Hematopoietic multipotent progenitor cell treated with erythropoietin and hydrocortisone succinate and interleukin-3 and kit ligand, for 8 days (in vitro differentiated cells): ENCODE results near the gene MAP6D1.

Experiments used
- DNase-seq: peaks from one replicate; pipeline ENCODE4 v3.0.0-alpha.2; 2015

The MAP6D1 gene

GRCh38 chr3:183825456-183826161 is at the start of gene MAP6D1:
TSS of gene MAP6D1 (minus strand) at chr3:183825577. CDS start at chr3:183825547, 30 bp downstream.
- DNase-seq: peak; percentile 58

DNA sequence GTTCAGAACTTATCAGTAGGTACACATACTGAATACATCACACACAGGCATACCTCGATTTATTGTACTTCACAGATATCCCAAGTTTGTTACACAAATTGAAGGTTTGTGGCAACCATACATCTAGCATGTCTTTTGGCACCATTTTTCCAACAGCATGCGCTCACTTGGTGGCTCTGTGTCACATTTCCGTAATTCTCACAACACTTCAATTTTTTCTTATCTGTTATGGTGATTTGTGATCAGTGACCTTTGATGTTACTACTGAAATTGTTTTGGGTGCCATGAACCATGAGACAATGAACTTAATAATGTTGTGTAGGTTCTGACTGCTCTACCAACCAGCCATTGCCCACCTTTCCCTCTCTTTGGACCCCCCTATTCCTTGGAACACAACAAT is 48.5 kb upstream of the MAP6D1 start:
- no peak for DNase-seq

GRCh38 chr3:183871541-183871940 is 46.2 kb upstream of the MAP6D1 start:
- no peak for DNase-seq

DNA sequence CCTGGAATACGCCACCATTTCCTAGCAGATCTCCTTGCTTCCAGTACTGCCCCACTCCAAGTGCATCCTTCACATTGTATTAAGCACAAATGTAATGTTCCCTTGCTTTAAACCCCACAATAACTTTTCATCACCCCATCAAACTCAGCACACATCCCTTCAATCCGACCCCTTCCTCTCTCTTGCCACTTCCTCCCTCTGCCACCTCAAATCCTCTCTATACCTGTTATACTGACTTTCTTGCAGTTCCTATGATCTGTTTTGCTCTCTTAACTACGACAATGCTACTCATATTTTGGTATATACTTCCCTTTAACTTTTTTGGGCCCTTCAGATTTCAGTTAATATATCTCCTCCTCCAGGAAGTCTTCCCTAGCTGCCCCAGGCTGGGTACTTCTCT is 45.2 kb upstream of the MAP6D1 start:
- DNase-seq: no peak

DNA sequence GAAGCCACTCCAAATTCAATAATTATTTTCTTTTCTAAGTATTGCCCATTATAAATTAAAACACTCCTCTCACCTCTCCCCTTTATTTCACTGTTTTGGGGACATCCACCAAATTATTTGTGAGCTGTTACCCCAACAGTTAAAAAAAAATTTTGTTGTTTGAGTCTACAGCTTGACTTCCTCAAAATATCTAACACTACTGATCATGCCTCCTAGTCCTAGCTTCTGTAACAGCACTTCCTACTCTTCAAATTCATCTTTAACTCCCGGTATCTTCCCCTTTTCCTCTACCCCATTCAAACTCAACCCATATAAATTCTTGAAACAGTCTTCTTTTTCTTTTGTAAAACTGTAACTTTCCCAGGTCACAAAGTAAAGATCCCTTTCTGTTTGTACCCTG is 43.4 kb upstream of the MAP6D1 start:
- DNase-seq: no peak

DNA sequence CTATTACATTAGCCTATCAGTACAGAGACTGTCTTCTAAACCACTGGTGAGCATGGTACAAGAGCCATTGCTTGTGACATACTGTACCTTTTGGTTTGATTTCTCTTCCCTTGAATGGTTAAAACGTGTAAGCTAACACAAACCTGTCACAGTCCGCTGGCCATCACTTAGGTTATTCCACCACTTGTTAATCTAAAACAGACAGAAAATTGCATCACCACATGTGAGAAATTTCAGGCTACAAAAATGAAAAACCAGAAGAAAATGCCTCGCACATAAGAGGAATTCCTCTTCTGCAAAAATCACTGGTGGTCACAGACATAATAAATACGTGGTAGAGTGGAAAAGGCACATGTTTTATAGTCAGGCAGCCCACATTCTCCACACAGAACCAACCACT is 37.2 kb upstream of the MAP6D1 start:
- DNase-seq: no peak

- no peak for DNase-seq
Observed at GRCh38 chr3:183857863-183858262, 32.5 kb upstream of the MAP6D1 start.

GRCh38 chr3:183854318-183855035 is 29.1 kb upstream of the MAP6D1 start:
- DNase-seq: no peak

- no peak for DNase-seq
Observed at GRCh38 chr3:183845608-183846288, 20.4 kb upstream of the MAP6D1 start.

DNA sequence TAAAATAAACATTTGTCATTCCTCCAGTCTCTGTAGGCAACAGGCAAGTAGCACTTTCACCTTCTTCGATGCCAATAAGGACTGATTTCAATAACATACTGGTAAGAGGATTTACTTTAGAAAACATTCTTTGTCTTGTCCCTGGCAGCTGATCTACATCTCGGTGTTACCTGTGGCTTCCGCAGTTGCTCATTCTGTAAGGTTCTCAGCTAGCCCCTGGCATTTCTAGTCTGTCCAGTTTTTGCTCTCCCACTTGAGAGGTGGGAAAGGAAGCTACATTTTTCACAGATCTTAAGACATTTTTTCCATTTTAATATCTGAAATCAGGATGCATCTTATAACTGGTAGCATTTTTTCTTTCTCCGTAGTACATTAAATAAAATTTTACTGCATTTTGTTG is 19.7 kb upstream of the MAP6D1 start:
- DNase-seq: no peak

DNA sequence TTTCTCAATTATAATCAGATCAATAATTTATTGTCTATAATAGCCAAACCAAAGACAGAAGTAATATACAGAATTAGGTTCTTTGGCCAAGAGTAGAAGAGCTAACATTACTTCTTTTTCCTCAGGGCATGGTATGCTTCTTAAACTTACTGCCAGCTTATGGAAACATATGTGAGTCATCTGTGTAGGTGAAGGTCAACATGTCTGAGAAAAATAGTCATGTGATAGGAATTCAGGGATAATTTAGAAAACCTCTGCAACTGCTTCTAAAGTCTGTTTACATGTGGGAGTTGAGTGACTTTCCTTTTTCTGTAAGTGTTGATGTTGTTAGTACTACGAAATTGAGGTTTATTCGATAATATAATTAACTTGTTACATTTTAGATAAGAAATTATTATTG is 19.2 kb upstream of the MAP6D1 start:
- peak; percentile 10 for DNase-seq

- no peak for DNase-seq
Observed at GRCh38 chr3:183839751-183840150, 14.4 kb upstream of the MAP6D1 start.

- no peak for DNase-seq
Observed at GRCh38 chr3:183837894-183838293, 12.5 kb upstream of the MAP6D1 start.

DNA sequence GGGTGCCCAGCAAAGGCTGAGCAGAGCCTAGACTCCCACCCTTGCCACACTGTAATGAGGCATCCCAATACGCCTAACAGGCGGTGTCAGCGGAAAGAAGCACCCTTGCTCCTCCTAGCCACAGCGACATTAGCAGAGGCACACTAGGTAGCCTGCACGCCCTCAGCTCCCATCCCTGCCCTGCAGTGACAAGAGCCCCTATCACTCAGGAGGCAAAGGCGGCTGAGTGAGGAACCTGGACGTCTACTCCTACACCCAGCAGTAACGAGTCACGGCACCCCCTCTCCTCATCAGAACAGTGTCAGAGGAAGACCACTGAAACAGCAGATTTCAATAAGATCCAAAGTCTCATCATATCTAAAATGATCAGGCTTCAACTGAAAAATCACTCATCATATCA is 12.0 kb upstream of the MAP6D1 start:
- no peak for DNase-seq

DNA sequence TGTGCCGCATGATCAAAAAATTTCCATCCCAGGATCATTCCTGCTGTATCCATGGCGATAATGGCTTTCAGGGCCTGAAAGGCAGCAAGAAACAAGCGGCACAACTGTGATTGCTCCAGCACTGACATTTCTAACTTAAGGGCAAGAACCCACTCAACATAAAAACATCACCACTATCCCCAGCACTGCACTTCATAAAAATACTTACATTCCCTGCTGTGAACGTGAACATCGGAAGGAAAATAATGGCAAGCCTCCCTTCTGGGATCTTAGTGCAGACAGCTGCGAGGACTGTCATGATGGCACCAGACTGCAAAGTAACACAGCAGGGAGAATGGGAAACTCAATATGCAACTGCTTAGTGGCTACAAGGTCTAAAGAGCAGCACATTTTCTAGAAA is 8.1 kb upstream of the MAP6D1 start:
- no peak for DNase-seq

DNA sequence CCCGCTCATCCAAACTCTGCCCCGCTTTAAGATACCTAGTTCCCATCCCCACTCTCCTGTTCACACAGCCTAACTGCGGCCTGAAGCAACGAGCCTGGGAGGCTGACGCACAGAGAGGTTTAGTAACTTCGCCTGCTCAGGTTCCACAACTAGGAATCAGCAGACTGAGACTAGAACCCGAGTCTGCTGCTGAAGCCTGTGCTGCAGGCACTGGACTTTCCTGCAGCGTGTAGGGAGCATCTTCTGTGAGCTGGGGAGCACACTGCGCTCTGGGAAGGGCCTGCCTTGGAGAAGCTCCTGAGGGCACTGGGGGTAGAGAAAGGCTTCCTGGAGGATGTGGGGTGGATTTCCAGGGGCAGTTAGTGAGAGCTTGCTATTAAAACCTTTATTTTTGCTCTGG is 4.8 kb upstream of the MAP6D1 start:
- DNase-seq: no peak

GRCh38 chr3:183829466-183829865 is 4.1 kb upstream of the MAP6D1 start:
- DNase-seq: no peak

DNA sequence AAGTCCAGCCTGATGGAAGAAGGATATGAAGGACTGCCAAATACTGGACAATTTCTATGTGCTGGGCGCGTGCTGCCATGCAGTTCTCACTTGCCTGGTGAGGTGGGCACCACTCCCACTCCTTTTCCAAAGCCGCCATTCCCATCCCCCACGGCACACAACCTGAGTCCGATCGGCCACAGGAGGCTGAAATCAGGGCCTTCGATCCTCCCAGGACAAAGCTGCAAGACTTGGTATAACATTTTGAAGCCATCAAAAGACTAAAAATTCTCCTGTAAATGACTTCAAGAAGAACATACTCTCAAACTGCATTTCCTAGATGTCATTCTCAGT is 3.1 kb upstream of the MAP6D1 start:
- DNase-seq: no peak

- DNase-seq: no peak
Observed at GRCh38 chr3:183827809-183828537, 2.6 kb upstream of the MAP6D1 start.

DNA sequence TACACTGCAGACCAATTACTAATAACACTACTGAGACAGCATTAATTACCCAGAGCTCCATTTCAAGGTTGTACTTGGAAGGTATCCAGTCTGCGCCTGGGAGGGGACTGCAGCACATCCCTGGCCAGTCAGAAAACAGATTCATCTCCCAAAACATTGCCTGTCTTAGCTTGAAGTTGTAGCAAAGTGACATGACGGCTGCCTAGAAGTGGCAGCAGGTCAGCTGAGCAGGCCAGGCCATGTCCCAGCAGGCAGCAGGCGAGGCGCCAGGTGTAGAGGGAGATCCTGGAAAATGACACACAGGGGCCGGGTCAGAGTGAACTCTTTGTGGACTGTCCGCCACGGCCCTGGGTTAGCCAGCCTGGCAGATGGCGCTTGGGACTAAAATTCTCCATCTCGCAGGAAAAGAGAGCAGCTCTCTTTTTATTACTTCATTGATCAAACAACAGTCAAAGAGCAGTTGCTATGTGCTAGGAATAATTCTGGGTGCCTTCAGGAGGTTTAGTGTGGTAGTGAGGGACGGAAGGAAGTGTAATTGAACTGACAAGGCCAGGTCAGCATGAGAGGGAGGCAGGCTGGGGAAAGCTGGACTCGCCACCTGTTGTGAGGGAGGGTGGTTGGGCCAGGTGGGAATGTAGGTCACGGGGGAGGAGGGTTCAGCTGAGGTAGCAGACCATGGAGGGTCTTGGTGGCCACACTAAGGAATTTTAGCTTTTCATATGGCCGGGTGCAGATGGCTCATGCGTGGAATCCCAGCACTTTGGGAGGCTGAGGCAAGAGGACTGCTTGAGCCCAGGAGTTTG is 1.3 kb upstream of the MAP6D1 start:
- DNase-seq: no peak

GRCh38 chr3:183824761-183825455 is 469 bp downstream of the MAP6D1 start:
- DNase-seq: peak; percentile 6

DNA sequence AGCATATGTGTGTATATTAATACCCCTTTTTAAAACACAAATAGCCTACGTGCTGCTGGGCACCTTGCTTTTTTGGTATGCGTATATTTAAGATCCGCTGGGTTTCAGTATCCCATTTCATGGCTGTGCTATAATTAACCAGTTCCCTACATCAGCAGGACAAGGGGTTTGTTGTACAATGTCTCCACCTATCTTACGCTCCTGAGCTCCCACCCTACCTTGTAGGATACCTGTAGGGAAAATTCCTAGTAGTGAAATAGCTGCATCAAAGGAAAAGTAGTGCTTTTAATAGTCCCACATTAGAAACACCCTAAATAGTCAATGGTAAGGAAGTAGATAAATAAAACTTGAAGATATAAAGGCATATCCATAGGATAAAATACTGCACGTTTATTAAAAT is 1.4 kb downstream of the MAP6D1 start:
- DNase-seq: no peak
